Stimulated activated naive CD8-positive, alpha-beta T cell treated with anti-CD3 and anti-CD28 coated beads, Interleukin-15, Interleukin-2, amounts not matched to agents 100 U/mL and 50 U/mL, for 24 hours (primary cell): ENCODE data around the gene MYO9B.
A peak's percentile ranks its signal among the peaks of the same experiment; 100 is the strongest.
"Not testable (repeated sequence)": the region's sequence is repeated elsewhere in the genome, so short reads cannot be mapped to it uniquely, and the experiment has no call there.

ENCODE experiments used
- ATAC-seq: fragments of 150-1000 bp; cut with Tn5 transposase; one replicate; pipeline ENCODE4 v1.10.0; 2021
- DNase-seq: peaks from one replicate; pipeline ENCODE4 v3.0.0; 2021

MYO9B gene

GRCh38 chr19:17183271-17183761, 107.7 kb downstream of the MYO9B start:
- ATAC-seq (peak; percentile 32), DNase-seq (peak; percentile 47)

GRCh38 chr19:17183858-17184321, 108.3 kb downstream of the MYO9B start:
- ATAC-seq, result peak; percentile 55
- peak; percentile 23 for DNase-seq

DNA sequence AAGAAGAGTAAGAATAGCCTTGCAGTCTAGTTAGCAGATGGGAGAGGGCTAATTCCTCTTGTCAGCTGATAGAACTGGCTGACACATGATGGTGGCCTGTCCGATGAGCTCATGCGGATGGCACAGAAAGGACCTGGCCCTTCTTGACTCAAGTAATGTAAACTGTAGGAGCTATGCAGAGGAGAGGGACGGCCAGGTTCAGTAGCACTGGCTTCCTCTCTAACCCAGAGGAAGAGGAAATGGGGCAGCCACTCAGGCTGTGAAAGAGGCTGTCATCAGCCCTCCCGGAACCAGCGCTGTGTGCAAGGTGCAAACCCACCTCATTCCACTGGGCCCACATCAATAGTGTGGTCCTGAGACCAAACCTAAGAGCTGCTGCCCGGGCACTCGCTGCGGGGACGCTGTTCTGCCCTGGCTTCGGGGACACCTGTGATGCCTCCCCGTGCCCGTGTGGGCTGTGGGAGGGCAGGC, 108.8 kb downstream of the MYO9B start:
- peak; percentile 49 for DNase-seq
- peak; percentile 68 for ATAC-seq

- DNase-seq (no peak), ATAC-seq (no peak)
Measured at GRCh38 chr19:17185590-17185989, 110.0 kb downstream of the MYO9B start.

DNA sequence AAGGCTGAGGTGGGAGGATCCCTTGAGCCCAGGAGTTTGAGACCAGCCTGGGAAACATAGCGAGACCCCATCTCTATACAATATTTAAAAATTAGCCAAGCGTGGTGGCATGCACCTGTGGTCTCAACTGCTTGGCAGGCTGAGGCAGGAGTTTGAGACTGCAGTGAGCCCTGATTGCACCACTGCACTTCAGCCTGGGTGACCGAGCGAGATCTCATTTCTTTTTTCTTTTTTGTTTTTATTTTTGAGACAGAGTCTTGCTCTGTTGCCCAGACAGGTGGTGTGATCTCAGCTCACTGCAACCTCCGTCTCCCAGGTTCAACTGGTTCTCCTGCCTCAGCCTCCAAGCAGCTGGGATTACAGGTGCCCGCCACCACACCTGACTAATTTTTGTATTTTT, 116.2 kb downstream of the MYO9B start:
- DNase-seq, ATAC-seq: not testable (repeated sequence)

GRCh38 chr19:17192751-17193150, 117.2 kb downstream of the MYO9B start:
- DNase-seq (no peak), ATAC-seq (no peak)

- ATAC-seq (no peak), DNase-seq (no peak)
Measured at GRCh38 chr19:17194608-17195007, 119.0 kb downstream of the MYO9B start.

GRCh38 chr19:17195106-17195505, 119.5 kb downstream of the MYO9B start:
- no peak for DNase-seq
- ATAC-seq, result no peak

DNA sequence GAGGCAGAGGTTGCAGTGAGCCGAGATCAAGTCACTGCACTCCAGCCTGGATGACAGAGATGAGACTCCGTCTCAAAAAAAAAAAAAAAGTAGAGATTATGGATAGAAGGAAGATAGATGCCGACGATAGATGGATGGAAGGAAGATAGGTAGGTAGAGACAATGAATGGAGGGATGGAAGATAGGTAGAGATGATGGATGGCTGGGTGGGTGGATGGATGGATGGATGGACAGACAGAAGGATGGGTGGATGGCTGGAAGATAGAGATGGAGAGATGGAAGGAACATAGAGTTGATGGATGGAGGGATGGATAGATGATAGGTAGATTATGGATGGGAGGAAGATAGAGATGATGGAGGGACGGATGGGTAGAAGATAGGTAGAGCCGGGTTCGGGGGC, 121.0 kb downstream of the MYO9B start:
- ATAC-seq (no peak), DNase-seq (no peak)

DNA sequence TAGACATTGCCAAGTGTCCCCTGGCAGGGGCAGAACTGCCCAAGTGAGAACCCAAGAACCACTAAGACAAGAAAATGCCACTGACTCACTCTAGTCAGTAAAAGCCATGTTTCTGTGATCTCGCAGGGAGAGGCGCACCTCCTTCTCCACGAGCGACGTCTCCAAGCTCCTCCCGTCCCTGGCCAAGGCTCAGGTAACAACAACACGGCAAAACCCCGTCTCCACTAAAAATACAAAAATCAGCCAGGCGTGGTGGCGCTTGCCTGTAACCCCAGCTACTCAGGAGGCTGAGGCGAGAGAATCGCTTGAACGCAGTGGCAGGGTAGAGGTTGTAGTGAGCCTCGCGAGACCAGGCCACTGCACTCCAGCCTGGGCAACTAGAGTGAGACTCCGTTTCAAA, 122.1 kb downstream of the MYO9B start:
- ATAC-seq, result no peak
- no peak for DNase-seq

- DNase-seq (no peak), ATAC-seq (no peak)
Measured at GRCh38 chr19:17200408-17201079, 125.0 kb downstream of the MYO9B start.

- ATAC-seq (no peak), DNase-seq (peak; percentile 37)
Measured at GRCh38 chr19:17202249-17202648, 126.7 kb downstream of the MYO9B start.

- DNase-seq (no peak), ATAC-seq (no peak)
Measured at GRCh38 chr19:17202713-17203112, 127.1 kb downstream of the MYO9B start.

DNA sequence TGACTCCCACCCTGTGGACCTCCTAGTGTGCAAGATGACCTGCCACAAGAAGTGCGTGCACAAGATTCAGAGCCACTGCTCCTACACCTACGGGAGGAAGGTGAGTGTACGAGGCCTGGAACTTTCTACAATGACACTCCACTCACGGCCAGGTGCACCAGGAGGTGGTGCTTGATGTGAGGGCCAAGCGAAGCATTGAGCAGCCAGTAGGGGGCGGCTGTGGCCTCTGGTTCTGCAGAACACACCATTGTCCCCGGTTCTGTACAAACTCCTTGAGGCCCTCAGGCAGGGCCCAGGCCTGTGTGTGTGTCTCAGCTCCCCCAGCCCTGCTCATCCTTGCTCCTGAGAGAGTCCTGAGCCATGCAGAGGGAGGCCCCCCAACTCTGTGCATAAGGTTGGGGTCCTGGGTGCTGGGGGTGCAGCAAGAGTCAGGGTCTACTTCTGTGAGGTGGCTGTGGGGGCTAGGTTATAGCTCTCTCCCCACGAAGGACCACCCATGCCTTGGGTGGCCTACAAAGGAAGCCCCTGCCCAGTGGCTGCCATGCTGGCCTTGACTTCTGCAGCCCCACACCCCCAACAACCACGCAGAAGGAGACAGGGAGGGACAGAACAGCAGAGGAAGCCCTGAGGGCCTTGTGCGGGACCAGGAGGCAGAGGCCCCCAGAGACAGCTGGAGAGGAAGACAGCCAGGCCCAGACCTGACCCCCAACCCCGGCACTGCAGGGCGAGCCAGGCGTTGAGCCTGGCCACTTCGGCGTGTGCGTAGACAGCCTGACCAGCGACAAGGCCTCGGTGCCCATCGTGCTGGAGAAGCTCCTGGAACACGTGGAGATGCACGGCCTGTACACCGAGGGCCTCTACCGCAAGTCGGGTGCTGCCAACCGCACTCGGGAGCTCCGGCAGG, 129.9 kb downstream of the MYO9B start:
- peak; percentile 64 for DNase-seq

GRCh38 chr19:17206736-17207581, 131.4 kb downstream of the MYO9B start:
- no peak for ATAC-seq
- no peak for DNase-seq

More for the DNA sequence above, 129.9 kb downstream of the MYO9B start:
- peak; percentile 41 for ATAC-seq

DNA sequence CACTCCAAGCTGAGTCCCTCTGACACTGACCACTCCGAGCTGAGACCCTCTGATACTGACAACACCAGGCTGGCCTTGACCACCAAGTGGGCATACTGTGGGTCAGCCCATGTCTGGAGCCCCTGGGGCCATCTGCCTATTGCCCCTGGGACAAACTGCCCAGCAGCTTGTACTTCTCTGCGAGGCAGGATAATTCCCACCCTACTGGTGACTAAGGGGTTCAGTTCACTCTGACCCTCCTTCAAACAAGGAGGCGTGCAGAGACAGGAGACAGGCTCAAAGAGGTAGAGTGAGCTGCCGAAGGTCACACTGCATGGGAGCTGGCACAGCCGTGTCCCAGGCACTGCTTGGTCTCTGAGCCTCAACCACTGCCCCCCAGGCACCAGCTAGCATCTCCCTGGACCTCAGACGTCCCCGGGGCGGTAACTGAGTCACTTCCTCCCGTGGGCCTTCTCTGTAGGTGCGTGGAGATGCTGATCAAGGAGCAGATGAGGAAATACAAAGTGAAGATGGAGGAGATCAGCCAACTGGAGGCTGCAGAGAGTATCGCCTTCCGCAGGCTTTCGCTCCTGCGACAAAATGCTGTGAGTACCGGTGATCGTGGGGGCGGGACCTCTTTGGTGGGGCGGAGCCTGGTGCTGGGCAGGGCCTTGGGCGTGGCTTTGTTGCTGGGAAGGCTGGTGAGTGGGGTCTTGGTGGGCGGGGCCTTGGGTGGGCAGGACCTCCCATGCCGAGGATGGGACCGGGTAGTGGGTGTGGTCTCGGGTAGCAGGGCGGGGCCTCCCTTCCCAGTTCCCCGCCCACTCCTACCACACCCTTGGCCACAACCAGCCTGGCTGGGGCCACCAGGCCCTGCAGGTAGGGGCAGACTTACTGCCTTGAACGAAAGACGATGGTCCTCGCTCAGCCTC, 133.8 kb downstream of the MYO9B start:
- peak; percentile 71 for DNase-seq
- peak; percentile 29 for ATAC-seq

GRCh38 chr19:17210296-17210695, 134.7 kb downstream of the MYO9B start:
- ATAC-seq (no peak), DNase-seq (no peak)

DNA sequence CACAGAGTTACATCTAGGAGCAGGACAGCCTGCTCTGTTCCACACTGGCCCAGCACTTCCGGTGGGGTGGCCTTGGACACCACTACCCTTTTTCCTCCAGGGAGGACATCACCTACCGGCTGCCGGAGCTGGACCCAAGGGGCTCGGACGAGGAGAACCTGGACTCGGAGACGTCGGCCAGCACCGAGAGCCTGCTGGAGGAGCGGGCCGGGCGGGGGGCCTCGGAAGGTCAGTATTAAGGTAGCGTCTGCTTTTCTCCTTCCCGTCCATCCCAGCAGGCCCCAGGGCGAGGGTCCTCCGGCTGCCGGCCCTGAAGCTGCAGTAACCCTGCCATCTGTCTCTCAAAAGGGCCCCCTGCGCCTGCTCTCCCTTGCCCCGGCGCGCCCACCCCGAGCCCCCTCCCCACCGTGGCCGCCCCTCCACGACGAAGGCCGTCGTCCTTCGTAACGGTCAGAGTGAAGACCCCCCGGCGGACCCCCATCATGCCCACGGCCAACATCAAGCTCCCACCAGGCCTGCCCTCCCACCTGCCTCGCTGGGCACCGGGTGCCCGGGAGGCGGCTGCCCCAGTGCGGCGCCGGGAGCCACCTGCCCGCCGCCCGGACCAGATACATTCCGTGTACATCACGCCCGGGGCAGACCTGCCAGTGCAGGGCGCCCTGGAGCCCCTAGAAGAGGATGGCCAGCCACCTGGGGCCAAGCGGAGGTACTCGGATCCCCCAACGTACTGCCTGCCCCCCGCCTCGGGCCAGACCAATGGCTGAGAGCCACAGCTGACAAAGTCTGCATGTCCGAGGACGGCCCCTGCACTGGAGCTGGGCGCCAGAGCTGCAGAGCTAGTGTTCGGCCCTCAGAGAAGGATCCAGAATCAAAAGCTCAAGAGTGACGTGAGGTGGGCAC, 136.2 kb downstream of the MYO9B start:
- ATAC-seq, result no peak
- no peak for DNase-seq

GRCh38 chr19:17213334-17213733, 137.8 kb downstream of the MYO9B start:
- no peak for ATAC-seq
- DNase-seq, result no peak
